IPS-18c (cell line): Measurements from ENCODE around the gene EPHX1.
"Not testable (repeated sequence)": the region's sequence is repeated elsewhere in the genome, so short reads cannot be mapped to it uniquely, and the experiment has no call there.

ENCODE experiments used
- H3K4me3 ChIP-seq: 2 replicates; pipeline ENCODE4 v1.7.0; 2013; ENCODE audit warnings: low read depth, mild to moderate bottlenecking, low read length, moderate library complexity; ENCODE audit not compliant: insufficient read depth
- H3K9me3 ChIP-seq: one replicate; pipeline ENCODE4 v1.6.1; 2013; ENCODE audit warnings: mild to moderate bottlenecking, low read length, moderate library complexity; ENCODE audit not compliant: control insufficient read depth, insufficient read depth

Gene EPHX1

GRCh38 chr1:225880636-225881035 lies 70.7 kb downstream of the EPHX1 start:
- H3K9me3 ChIP-seq: peaks cover 2% of the 10 kb centered on the region
- no peak overlapping the region for H3K4me3 ChIP-seq

- Histone ChIP-seq H3K9me3 (peaks cover 2% of the 10 kb centered on the region), H3K4me3 (peak overlapping the region; percentile 74)
These were observed 71.4 kb downstream of the EPHX1 start for GRCh38 chr1:225881081-225881958.

- Histone ChIP-seq H3K4me3 (peak within 1 kb of the TSS; percentile 74), H3K9me3 (peaks cover 2% of the 10 kb centered on the region)
These were observed 72.2 kb downstream of the EPHX1 start, which contains the start of gene TMEM63A for GRCh38 chr1:225881959-225882693. TMEM63A (minus strand) TSS chr1:225882380; CDS start chr1:225877580, 4,800 bp downstream.

GRCh38 chr1:225882694-225883615 lies 73.0 kb downstream of the EPHX1 start:
- H3K4me3 ChIP-seq: peak overlapping the region; percentile 74

GRCh38 chr1:225883616-225884265 lies 73.8 kb downstream of the EPHX1 start:
- H3K9me3 ChIP-seq: peaks cover 2% of the 10 kb centered on the region
- H3K4me3 ChIP-seq: no peak overlapping the region

More at GRCh38 chr1:225882694-225883615, 73.0 kb downstream of the EPHX1 start:
- H3K9me3 ChIP-seq: peaks cover 2% of the 10 kb centered on the region

- H3K9me3 ChIP-seq: peaks cover 2% of the 10 kb centered on the region
- H3K4me3 ChIP-seq: no peak overlapping the region
These were observed 75.4 kb downstream of the EPHX1 start for GRCh38 chr1:225885336-225885735.

GRCh38 chr1:225886159-225887029 lies 76.5 kb downstream of the EPHX1 start:
- Histone ChIP-seq H3K4me3 (no peak overlapping the region), H3K9me3 (peaks cover 2% of the 10 kb centered on the region)

- Histone ChIP-seq H3K4me3 (no peak overlapping the region), H3K9me3 (peaks cover 2% of the 10 kb centered on the region)
These were observed 77.0 kb downstream of the EPHX1 start for GRCh38 chr1:225887030-225887314.

GRCh38 chr1:225887554-225888288 lies 77.8 kb downstream of the EPHX1 start:
- not testable (repeated sequence) for H3K9me3 ChIP-seq, H3K4me3 ChIP-seq

- H3K9me3 ChIP-seq: peaks cover 2% of the 10 kb centered on the region
- no peak overlapping the region for H3K4me3 ChIP-seq
These were observed 78.5 kb downstream of the EPHX1 start for GRCh38 chr1:225888289-225888897.

- H3K4me3 ChIP-seq: no peak within 1 kb of the TSS
- H3K9me3 ChIP-seq: no peaks in the 10 kb centered on the region
These were observed 79.1 kb downstream of the EPHX1 start, which contains the start of gene LEFTY1 for GRCh38 chr1:225888898-225889601. LEFTY1 (minus strand) TSS chr1:225889146; CDS start chr1:225889066, 80 bp downstream.

- H3K4me3 ChIP-seq: no peak overlapping the region
- no peaks in the 10 kb centered on the region for H3K9me3 ChIP-seq
These were observed 79.8 kb downstream of the EPHX1 start for GRCh38 chr1:225889743-225890142.

GRCh38 chr1:225890346-225891228 lies 80.7 kb downstream of the EPHX1 start:
- H3K4me3 ChIP-seq: no peak overlapping the region
- H3K9me3 ChIP-seq: no peaks in the 10 kb centered on the region
